OCI-LY1 (cell line): ENCODE measurements around the gene ZNF763.
A peak's percentile ranks its signal among the peaks of the same experiment; 100 is the strongest.
"Not testable (repeated sequence)": the region's sequence is repeated elsewhere in the genome, so short reads cannot be mapped to it uniquely, and the experiment has no call there.

Experiments
- H2AFZ ChIP-seq: fragments of 200-600 bp; sonication (generic), shearing (Covaris generic); 2 replicates; pipeline ENCODE4 v1.6.0; 2014; ENCODE audit warnings: antibody characterized with exemption, mild to moderate bottlenecking, low read length
- H3F3A ChIP-seq: fragments of 200-600 bp; sonication (generic), shearing (Covaris generic); 2 replicates; pipeline ENCODE4 v1.6.0; 2014; ENCODE audit warnings: mild to moderate bottlenecking, antibody characterized with exemption, low read length, moderate library complexity; ENCODE audit not compliant: insufficient read depth
- H3K27ac ChIP-seq: fragments of 200-600 bp; sonication (generic); 2 replicates; pipeline ENCODE4 v1.5.1; 2014; ENCODE audit warnings: low read length, mixed run types, mild to moderate bottlenecking, low read depth; ENCODE audit not compliant: poor library complexity, severe bottlenecking
- H3K27me3 ChIP-seq: fragments of 200-600 bp; sonication (generic); 2 replicates; pipeline ENCODE4 v1.6.0; 2014; ENCODE audit warnings: antibody characterized with exemption, mild to moderate bottlenecking, low read length, moderate library complexity; ENCODE audit not compliant: insufficient read depth
- H3K36me3 ChIP-seq: fragments of 200-600 bp; sonication (generic); 2 replicates; pipeline ENCODE4 v1.6.1; 2014; ENCODE audit warnings: mild to moderate bottlenecking, antibody characterized with exemption, low read length, moderate library complexity, mixed read lengths; ENCODE audit not compliant: insufficient read depth
- H3K4me1 ChIP-seq: fragments of 200-600 bp; sonication (generic); 2 replicates; pipeline ENCODE4 v1.5.1; 2014; ENCODE audit warnings: mild to moderate bottlenecking, low read length, moderate library complexity; ENCODE audit not compliant: insufficient read depth, severe bottlenecking
- H3K4me2 ChIP-seq: fragments of 200-600 bp; sonication (generic), shearing (Covaris generic); 2 replicates; pipeline ENCODE4 v1.6.1; 2014; ENCODE audit warnings: low read length
- H3K4me3 ChIP-seq: fragments of 200-600 bp; sonication (generic); 2 replicates; pipeline ENCODE4 v1.5.1; 2014; ENCODE audit warnings: low read length, low read depth, mild to moderate bottlenecking, mixed read lengths; ENCODE audit not compliant: poor library complexity, severe bottlenecking
- H3K79me2 ChIP-seq: fragments of 200-600 bp; shearing (Covaris generic); 2 replicates; pipeline ENCODE4 v1.6.1; 2016; ENCODE audit warnings: mixed run types, low read length, mixed read lengths; ENCODE audit not compliant: insufficient read depth
- H3K9ac ChIP-seq: fragments of 200-600 bp; sonication (generic), shearing (Covaris generic); 2 replicates; pipeline ENCODE4 v1.6.1; 2014; ENCODE audit warnings: mild to moderate bottlenecking, low read length, mixed read lengths
- H3K9me2 ChIP-seq: fragments of 200-600 bp; sonication (generic), shearing (Covaris generic); 2 replicates; pipeline ENCODE4 v1.6.1; 2014; ENCODE audit warnings: low read depth, mild to moderate bottlenecking, low read length, mixed read lengths
- H3K9me3 ChIP-seq: fragments of 200-600 bp; shearing (Covaris generic); 2 replicates; pipeline ENCODE4 v1.6.1; 2014; ENCODE audit warnings: low read length, mixed read lengths
- H4K20me1 ChIP-seq: fragments of 200-600 bp; sonication (generic), shearing (Covaris generic); 2 replicates; pipeline ENCODE4 v1.6.0; 2016; ENCODE audit warnings: mild to moderate bottlenecking, low read length; ENCODE audit not compliant: insufficient read depth
- EZH2 ChIP-seq: fragments of 200-600 bp; sonication (generic), shearing (Covaris generic); IDR thresholded peaks from 2 replicates; pipeline ENCODE4 v1.8.0; 2017; ENCODE audit warnings: borderline replicate concordance, mixed run types, mild to moderate bottlenecking, antibody characterized with exemption, low read length, moderate library complexity, mixed read lengths
- TF ChIP-seq, protein P1 (sequence below): fragments of 200-600 bp; sonication (generic), shearing (Covaris generic); IDR thresholded peaks from 2 replicates; pipeline ENCODE4 v1.5.1; 2017; ENCODE audit warnings: mild to moderate bottlenecking, antibody characterized with exemption, low read length, moderate library complexity, mixed read lengths

ZNF763 gene

DNA sequence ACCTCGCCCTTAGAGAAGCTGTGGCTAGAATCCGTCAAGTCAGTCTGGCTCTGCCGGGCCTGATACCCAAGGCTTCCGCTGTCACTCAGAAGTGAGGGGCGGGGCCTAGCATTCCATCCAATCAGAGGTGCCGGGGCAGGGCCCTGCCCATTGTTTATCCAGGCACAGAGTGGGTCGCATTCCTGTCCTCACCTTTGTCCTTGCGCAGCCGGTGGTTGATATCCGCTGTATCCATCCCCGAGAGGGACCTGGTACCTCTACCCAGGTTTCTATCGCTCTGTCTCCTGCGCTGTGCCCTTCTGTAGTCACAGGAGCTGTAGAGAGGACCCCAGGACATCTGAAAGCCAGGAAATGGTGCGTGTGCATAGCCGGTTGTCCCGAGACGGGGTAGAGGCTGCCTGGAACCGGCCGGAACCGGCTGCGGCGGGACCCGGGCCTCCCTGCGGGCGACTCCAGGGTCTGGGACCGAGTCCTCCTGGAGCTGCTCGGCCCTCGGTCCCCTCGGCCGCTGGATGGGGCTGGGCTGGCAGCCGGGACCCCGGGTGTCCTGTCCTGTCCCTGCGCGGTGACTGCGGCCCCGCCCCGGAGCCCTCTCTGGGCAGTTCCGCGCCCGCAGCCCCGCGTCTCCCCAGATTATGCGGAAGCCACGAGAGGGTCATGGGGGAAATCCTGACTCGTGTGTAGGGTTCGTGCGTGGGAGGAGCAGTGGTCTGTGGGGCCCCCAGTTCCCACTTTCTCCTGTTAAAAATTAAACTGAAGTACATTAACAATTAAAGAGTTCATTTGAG is at the start of gene ZNF763:
Gene ZNF763, plus strand, starts transcription at position 183 of the 788 bp plus-strand sequence. Its CDS starts 169 bp downstream, at position 352.
- H3K79me2 ChIP-seq, result no peaks in the 10 kb centered on the region
- no peaks in the 10 kb centered on the region for H3F3A ChIP-seq
- H3K9me3 ChIP-seq, result no peaks in the 10 kb centered on the region
- peaks cover 6% of the 10 kb centered on the region; the same call in 1 of the 2 replicates for H3K36me3 ChIP-seq
- peak within 1 kb of the TSS; percentile 81 for H3K9ac ChIP-seq
- H3K4me2 ChIP-seq, result peak within 1 kb of the TSS; percentile 76
- H4K20me1 ChIP-seq, result no peaks in the 10 kb centered on the region
- H3K27me3 ChIP-seq, result no peaks in the 10 kb centered on the region
- H3K4me3 ChIP-seq, result peak within 1 kb of the TSS; percentile 86
- TF ChIP-seq, protein P1, sequence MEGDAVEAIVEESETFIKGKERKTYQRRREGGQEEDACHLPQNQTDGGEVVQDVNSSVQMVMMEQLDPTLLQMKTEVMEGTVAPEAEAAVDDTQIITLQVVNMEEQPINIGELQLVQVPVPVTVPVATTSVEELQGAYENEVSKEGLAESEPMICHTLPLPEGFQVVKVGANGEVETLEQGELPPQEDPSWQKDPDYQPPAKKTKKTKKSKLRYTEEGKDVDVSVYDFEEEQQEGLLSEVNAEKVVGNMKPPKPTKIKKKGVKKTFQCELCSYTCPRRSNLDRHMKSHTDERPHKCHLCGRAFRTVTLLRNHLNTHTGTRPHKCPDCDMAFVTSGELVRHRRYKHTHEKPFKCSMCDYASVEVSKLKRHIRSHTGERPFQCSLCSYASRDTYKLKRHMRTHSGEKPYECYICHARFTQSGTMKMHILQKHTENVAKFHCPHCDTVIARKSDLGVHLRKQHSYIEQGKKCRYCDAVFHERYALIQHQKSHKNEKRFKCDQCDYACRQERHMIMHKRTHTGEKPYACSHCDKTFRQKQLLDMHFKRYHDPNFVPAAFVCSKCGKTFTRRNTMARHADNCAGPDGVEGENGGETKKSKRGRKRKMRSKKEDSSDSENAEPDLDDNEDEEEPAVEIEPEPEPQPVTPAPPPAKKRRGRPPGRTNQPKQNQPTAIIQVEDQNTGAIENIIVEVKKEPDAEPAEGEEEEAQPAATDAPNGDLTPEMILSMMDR, result no peak
- no peak for TF ChIP-seq EZH2
- H3K4me1 ChIP-seq, result peaks cover 15% of the 10 kb centered on the region
- peak within 1 kb of the TSS; percentile 70 for H3K27ac ChIP-seq
- no peak within 1 kb of the TSS for H2AFZ ChIP-seq
- H3K9me2 ChIP-seq, result no peaks in the 10 kb centered on the region

DNA sequence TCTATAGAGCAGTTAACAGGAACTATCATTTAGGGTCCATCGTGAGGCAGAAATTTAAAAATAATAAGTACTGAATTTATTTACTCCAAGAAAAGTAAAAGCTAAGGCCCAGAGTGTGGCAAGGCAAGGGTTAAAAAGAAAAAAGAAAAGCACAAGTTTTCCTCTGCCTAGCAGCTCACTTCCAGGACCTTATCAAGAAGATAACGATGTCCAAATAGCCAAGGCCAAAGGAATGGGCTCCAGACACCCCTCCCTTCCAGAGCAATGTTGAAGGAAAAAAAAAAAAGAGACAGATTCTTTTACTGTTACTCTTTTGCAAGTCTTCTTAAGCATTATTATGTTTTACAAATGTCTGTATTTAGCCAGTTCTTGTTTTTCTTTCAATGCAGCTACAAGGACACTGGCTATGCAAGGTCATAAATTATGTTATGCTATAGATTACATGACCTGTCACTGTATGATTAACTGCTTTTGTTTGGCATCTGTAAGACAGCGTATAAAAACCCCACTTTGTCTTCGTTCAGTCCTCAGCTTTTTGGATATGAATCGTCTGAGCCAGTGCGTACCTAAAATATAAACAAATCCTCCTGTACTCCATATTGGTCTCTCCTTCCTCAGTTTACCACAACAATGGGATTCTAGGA is 42.9 kb upstream of the ZNF763 start:
- Histone ChIP-seq H3K27me3 (no peaks in the 10 kb centered on the region), H3K4me1 (peaks cover 18% of the 10 kb centered on the region), H3K79me2 (peaks cover 15% of the 10 kb centered on the region), H2AFZ (no peak overlapping the region), H3K27ac (no peak overlapping the region), H3F3A (no peaks in the 10 kb centered on the region), H3K4me3 (no peak overlapping the region), H3K9me2 (no peaks in the 10 kb centered on the region), H3K9ac (no peak overlapping the region), H3K36me3 (peaks cover 5% of the 10 kb centered on the region; the same call in 1 of the 2 replicates), H3K4me2 (no peak overlapping the region), H3K9me3 (no peaks in the 10 kb centered on the region; the same call in 1 of the 2 replicates), H4K20me1 (no peaks in the 10 kb centered on the region)
- TF ChIP-seq, protein P1, result no peak
- TF ChIP-seq EZH2, result no peak

DNA sequence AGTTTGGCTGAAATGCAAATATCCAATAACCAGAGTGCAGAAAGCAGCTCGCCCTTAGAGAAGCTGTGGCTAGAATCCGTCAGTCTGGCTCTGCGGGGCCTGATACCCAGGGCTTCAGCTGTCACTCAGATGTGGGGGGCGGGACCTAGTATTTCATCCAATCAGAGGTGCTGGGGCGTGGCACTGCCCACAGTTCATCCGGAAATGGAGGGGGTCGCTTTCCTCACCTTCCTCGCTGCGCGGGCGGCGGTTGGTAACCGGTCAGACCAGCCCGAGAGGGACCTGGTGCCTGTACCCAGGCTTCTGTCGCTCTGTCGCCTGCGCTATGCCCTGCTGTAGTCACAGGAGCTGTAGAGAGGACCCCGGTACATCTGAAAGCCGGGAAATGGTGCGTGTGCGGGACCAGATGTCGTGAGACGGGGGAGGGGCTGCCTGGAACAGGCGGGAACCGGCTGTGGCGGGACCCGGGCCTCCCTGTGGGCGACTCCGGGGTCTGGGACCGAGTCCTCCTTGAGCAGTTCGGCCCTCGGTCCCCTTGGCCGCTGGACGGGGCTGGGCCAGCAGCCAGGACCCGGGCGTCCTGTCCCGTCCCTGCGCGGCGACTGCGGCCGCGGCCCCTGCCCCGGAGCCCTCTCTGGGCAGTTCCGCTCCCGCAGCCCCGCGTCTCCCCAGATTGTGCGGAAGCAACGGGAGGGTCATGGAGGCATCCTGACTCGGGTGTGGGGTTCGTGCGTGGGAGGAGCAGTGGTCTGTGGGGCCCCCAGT is 39.8 kb upstream of the ZNF763 start, which contains the start of gene ZNF700:
Gene ZNF700, plus strand, starts transcription at position 222 of the 765 bp plus-strand sequence. Its CDS starts 104 bp downstream, at position 326.
- H3K9me2 ChIP-seq, result no peaks in the 10 kb centered on the region
- H3K4me2 ChIP-seq, result peak within 1 kb of the TSS; percentile 88
- no peaks in the 10 kb centered on the region for H3F3A ChIP-seq
- H3K4me3 ChIP-seq, result peak within 1 kb of the TSS; percentile 95
- peaks cover 18% of the 10 kb centered on the region for H3K4me1 ChIP-seq
- peaks cover 32% of the 10 kb centered on the region for H3K36me3 ChIP-seq
- H3K9me3 ChIP-seq, result peaks cover 14% of the 10 kb centered on the region
- TF ChIP-seq, protein P1, result no peak
- no peak for TF ChIP-seq EZH2
- no peaks in the 10 kb centered on the region for H4K20me1 ChIP-seq
- peak within 1 kb of the TSS; percentile 96 for H3K27ac ChIP-seq
- no peak within 1 kb of the TSS for H2AFZ ChIP-seq
- H3K9ac ChIP-seq, result peak within 1 kb of the TSS; percentile 95
- peaks cover 25% of the 10 kb centered on the region for H3K79me2 ChIP-seq
- H3K27me3 ChIP-seq, result no peaks in the 10 kb centered on the region

DNA sequence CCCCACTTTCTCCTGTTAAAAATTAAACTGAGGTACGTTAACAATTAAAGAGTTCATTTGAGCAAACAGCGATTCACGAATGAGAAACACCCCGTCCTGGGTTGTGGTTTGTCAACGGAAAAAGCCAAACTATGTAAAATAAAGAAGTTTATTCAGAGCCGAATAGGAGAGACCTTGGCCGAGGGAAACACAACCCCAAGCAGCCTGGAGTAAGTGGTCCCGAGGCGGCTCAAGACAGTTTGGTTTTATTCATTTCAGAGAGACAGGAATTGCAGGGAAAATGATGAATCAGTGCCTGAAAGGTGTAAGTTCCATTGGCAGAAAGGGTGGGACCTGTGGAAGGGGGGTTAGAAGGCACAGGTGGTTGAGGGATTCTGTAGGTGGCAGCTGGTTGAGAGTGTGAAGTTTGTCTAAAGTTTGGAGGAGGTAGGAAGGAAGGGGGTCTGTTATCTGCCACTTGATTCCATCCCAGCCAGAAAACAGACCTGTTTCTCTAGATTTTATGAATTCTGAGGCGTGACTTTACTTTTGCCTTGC is 39.1 kb upstream of the ZNF763 start:
- H3K27ac ChIP-seq, result peak overlapping the region; percentile 96
- peaks cover 18% of the 10 kb centered on the region for H3K4me1 ChIP-seq
- not testable (repeated sequence) for H3K27me3 ChIP-seq, H4K20me1 ChIP-seq, H3F3A ChIP-seq, H2AFZ ChIP-seq, H3K9me2 ChIP-seq
- H3K9ac ChIP-seq, result peak overlapping the region; percentile 95
- peak overlapping the region; percentile 88 for H3K4me2 ChIP-seq
- peaks cover 39% of the 10 kb centered on the region for H3K36me3 ChIP-seq
- peak overlapping the region; percentile 95 for H3K4me3 ChIP-seq
- peaks cover 25% of the 10 kb centered on the region for H3K79me2 ChIP-seq
- peaks cover 17% of the 10 kb centered on the region for H3K9me3 ChIP-seq
